ENCODE results near the gene ZNHIT2.

ZNHIT2 gene

GRCh38 chr11:65134240-65134951 lies 16.9 kb upstream of the ZNHIT2 start, which contains the start of gene SYVN1:
SYVN1 (minus strand) TSS chr11:65134519; CDS start chr11:65133601, 918 bp downstream.
- DNase-seq: peak; percentile 83 to 97 (median 93)

DNA sequence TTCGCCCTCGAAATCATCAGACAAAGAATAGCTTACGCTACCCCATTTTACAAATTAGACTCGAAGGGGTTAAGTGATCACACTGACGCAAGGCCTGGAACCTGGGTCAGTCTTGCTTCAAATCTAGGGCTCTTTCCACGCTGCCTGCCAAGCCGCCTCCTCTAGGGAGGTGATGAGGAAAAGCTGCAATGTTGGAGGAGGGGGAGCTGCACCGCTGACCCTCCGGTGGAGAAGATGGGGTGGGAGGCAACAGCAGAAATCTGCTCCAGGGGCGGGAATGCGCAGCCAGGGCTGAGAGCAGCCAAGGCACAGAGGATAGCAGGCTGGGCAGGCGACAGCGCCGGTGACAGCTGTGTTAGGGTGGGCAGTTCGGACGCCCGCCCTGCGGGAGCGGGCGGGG lies 16.2 kb upstream of the ZNHIT2 start:
- no peak for DNase-seq

GRCh38 chr11:65132988-65133700 lies 15.6 kb upstream of the ZNHIT2 start:
- DNase-seq: no peak

DNA sequence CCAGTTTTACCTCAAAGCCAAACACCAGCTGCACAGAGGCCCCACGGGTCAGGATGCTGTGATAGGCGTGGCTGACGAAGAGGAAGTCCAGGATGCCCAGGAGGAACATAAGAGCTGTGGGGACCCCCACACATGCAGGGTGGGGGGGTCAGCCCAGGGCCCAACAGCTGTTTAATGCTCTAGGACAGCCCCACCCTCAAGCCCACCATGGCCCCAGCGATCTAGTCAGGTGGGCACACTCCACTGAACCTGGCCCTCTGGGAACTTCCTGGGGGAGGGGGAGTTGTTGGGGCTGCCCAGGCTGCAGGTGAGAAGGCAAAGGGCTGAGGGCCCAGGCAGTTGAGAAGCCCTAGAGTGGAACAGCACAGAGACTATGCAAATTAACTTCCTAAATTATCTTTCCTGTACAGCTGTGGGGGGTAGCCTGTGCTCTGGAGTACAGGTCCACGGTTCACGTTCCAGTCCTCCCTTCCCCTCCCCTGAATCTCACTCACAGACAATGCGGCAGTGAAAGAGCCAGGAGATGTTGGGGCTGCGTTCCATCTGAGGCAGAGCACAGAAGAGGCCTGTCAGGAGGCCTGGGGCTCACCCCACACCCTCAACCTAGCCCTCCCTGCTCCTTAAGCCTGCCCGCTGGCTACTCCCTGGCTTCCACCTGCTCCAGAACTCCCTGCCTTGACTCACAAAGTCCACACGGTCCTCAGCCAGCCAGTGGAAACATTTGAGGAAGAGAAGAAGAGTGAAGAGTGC lies 14.9 kb upstream of the ZNHIT2 start:
- no peak for DNase-seq

DNA sequence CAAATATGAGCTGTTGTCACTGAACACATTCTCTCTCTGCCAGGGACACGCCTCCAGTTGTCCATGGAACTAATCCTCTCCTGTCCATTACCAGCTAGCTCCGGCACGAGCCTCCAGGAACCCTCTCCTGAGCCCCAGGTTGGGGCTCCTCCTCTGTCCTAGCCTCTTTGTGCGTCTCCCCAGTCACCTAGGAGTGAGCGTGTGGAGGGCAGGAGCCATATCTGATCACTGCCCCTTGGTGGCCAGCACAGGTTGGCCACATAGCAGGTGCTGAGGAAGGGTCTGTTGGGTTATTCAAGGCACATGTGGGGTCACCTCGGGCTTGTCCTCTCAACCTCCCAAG lies 14.4 kb upstream of the ZNHIT2 start:
- DNase-seq: no peak

DNA sequence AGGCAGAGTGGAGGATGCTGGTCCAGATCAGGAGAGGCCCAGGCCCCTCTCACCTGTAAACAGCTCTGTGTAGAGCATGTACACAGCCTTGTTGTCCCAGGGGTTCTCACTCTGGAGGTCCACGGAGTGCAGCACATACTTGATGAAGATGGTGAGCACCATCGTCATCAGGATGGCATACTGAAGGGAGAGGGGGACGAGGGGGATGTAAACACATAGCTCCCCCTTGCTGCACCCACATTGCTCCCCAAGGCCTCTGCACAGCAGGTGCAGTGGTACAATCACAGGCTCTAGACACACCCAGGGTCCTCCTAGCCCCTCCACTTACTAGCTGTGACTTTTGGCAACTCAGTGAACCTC lies 13.9 kb upstream of the ZNHIT2 start:
- DNase-seq: no peak

- DNase-seq: no peak
These were observed 13.3 kb upstream of the ZNHIT2 start for GRCh38 chr11:65130631-65131416.

DNA sequence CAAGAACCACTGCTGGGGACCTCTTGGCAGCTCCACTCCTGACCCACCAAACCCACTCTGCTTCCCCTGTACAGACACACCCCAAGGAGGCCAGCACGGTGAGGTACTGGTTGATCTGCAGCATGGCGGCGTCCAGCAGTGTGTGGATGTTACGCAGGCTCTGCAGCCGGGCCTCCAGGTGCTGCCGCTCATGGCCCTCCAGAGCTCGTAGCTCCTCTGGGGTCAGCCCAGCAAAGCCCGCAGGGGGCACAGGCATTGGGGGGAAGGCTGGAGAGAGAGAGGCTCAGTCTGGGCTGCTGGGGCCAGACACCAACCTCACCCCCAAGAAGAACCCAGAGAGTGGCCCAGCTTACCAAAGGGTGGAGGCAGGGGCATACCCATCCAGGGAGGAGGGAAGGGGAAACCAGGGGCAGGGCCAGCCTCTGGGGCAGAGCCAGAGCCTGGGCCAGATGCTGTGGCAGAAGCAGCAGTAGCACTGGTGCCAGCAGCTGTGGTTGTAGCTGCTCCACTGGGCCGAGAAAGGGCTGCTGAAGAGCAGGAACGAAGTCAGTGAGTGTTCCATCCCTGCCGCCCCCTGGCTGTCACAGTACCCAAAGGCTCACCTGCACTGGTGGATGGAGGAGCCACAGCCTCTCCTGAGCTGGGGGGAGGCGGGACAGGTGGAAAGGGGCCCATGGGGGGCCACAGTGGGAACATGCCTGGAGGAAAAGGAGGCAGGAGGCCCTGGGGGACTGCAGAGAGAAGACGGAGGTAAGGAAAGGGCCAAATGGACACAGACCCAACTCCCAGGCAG lies 12.3 kb upstream of the ZNHIT2 start:
- DNase-seq: no peak

DNA sequence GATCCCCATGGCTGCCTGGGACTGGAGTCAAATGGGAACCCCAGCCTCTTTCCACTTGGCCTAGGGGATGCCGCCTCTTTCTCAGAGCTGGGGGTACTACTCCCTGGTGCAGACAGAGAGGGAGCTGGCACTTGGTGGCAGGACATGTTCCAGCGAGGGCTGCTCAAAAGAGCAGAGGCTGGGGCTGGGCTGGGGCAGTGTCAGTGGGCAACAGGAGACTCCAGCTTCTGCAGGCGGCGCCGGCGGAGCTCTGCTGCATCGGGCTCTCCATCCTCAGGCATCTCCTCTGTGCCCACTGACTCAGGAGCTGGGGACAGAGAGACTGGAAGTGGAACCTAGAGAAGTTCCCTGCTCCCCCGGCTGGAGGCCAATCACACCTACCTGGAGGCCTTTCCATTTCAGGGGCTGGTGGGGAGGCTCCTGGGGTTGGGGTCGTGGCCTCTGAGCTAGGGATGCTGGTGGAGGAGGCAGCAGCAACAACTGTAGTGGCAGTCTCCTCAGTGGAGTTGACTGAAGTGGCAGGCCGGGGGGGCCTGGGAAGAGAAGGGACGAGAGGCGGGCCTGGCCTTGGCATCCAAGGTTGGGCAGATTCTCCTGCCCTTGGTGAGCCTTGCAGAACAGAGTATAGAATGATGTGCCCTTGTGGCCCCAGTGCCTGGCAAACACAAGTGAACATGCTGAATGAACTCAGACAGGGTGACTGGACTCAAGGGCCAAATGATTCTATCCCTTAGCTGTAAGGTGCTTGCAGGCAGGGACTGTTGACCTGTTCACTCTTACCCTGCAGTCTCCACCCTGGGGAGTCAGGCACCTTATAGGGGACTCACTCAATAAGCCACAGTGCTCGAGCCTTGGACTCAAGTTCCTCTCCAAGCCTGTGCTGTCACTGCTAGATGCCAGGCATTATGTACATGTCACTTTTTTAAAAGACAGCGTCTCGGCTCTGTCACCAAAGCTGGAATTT lies 11.0 kb upstream of the ZNHIT2 start:
- no peak for DNase-seq

DNA sequence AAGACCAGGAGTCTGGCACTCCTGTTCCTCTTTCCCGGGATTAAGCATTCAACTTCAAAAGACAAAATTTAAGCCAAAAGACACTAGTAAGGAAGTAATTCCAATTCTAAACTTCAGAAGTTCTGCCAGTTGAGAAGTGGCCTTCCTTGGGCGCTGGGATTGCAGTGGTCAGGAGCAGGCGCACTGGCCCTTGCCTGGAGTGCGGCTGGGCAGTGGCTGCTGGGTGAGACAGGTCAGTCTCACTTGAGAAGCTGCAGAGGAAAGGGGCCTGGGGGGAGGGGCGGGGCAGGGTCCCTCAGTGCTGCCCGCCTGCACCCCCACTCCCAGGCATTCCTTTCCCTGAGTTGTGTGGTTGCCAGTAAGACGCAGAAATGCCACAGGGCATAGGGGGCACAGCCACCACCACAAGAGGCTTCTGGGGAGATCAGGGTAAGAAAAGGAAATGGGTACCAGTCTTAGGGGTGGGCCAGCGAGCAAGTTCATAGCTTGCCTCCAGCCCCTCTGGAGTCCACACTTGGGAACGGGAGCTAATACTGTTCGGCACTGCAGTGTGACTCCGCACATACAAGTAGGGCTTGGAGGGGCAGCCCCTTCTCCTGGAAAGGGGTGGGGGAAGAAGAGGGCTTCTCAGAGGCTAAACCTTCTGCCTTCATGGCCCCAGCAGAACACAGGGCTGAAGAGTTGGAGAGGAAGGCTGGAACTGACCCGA lies 10.1 kb upstream of the ZNHIT2 start:
- DNase-seq: no peak

GRCh38 chr11:65126624-65127274 lies 9.2 kb upstream of the ZNHIT2 start:
- DNase-seq: no peak

- no peak for DNase-seq
These were observed 7.9 kb upstream of the ZNHIT2 start for GRCh38 chr11:65125197-65126056.

DNA sequence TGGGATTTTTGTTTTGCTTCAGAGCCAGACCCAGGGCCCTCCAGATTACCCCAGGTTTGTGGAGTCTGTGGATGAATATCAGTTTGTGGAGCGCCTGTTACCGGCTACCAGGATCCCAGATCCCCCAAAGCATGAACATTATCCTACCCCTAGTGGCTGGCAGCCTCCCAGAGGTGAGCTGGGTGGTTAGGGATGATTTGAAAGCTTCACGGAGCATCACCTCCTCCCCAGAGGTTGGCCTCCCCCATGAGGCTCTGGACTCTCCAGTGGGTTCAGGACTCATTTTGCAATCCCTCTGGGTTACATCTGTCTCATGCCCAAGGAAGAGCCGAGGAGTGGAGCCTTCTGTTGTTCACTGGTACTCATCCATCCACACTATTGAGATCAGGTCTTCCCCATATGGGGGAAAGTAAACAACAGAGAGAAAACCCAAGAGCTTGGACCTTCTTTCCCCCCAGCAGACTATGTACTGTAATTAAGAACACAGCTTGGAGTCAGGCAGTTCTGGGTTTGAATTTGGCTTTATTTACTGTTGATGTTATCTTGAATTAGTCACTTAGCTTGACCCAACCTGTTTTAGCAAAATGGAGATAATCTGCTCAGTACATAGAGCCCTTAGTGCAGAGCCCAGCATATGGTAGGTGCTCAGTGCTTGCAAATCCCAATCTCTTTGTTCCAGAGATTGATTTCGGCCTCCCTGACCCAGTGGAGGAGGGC lies 7.1 kb upstream of the ZNHIT2 start:
- DNase-seq: no peak

DNA sequence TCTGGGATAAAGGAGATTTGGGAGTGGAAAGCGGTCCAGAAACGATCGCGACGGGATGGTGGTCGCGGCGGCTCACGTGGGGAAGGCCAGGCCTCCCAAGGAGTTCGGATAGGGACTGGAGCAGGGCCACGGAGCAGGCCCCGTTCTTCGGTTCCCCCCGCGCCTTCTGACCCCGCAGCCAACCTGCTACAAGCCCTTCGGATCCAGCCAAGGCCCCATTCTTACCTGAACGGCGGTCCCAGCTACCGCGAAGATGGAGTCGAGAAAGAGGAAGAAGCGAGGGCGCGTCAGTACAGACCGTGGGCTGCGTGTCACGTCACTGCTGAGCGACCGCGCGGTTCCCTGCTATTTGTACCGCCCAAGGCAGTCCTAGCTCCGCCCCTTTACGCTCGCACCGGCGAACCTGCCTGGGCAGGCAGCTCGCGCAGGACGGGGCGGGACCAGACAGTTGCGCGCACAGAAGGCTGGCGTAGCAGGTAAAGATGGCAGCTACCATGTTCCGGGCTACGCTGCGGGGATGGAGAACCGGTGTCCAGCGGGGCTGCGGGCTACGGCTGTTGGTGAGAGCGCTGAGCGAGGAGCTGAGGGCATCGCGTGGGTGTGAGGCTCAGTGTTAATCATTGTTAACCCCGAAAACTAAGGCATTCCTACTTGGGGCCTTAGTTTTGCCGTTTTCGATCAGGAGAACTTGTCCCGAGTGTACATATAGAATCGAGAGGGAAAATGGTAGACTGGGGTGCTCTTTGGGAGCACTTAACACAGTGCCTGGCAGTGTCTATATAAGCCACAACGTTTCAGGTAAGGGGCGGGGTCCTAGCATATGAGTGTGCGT lies 4.6 kb upstream of the ZNHIT2 start, which contains the start of the genes FAU and MRPL49:
Gene FAU (minus strand): TSS at position 270 of the 832 bp plus-strand sequence. CDS start 321 bp downstream, outside the sequence.
Gene MRPL49 (plus strand): TSS at position 457 of the 832 bp plus-strand sequence. CDS start 26 bp downstream, at position 483.
- DNase-seq: peak; percentile 44 to 97 (median 90)

GRCh38 chr11:65121447-65121864 lies 4.0 kb upstream of the ZNHIT2 start:
- no peak for DNase-seq

- no peak for DNase-seq
These were observed 3.3 kb upstream of the ZNHIT2 start for GRCh38 chr11:65120831-65121230.

GRCh38 chr11:65119670-65119995 lies 2.1 kb upstream of the ZNHIT2 start:
- no peak for DNase-seq

All from C1 segment of cervical spinal cord (tissue), 14 donors.